Activated T-helper 1 cell treated with Interleukin-2 at 50 U/mL for 16 hours (primary cell): ENCODE results near the gene TMEFF2.
"Not testable (repeated sequence)": the region's sequence is repeated elsewhere in the genome, so short reads cannot be mapped to it uniquely, and the experiment has no call there.

ENCODE experiments used
- DNase-seq: peaks from one replicate; pipeline ENCODE4 v3.0.0-alpha.2; 2020; ENCODE audit warnings: low read depth

The TMEFF2 gene

DNA sequence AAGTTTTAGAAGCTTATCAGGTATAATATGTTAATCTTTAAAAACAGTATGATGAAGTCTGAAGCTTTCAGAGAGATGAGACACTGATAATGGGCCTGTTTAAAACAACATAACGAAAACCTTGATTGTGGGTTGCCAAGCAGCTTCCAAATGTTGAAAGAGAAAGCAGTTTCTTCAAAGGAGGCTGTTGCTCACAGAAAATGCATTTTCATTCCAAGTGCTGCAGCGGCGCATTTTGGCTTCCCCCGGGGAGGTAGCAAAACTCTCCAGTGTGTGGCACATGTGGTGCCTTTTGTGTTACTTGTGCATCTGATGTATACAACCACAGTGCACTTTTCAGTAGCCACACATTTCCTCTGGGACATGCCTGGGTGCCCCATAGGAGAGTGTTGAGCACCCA lies 66.1 kb downstream of the TMEFF2 start:
- DNase-seq = no peak

DNA sequence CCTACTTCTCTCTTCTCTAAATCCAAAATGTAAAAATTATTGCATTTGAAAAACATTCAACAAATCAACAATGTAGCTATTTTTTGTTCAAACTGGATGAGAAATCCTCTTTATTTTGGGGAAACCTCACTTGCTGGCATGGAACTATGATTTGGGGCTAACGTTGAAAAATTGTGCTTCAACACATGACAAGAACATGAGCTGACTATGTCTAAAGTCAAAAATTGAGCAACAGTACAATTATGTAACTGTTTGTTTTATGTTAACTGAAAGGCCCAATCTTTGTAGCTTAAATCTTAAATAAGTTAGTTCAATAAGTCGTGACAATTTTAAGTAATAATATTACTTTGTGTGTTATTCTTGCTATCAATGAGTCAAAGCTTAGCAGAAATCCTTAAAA lies 67.3 kb downstream of the TMEFF2 start:
- no peak for DNase-seq

DNA sequence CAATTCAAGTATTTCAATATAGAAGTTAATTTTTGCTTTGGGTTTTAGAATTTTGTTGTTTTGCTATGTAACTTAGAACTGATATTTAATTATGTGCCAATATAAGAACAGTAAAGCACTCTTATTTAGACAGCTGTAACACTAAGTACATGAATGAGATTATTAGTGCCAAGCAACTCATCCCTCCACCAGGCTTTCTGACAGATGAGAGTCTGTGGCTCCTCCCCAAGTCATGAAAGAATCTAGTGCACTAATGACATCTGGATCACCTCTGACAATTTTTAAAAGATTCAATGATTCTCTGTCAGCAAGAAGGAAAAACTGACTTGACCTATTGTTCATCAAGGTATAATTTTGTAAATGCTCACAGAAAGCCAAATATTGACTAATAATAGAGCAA lies 67.8 kb downstream of the TMEFF2 start:
- DNase-seq = no peak

DNA sequence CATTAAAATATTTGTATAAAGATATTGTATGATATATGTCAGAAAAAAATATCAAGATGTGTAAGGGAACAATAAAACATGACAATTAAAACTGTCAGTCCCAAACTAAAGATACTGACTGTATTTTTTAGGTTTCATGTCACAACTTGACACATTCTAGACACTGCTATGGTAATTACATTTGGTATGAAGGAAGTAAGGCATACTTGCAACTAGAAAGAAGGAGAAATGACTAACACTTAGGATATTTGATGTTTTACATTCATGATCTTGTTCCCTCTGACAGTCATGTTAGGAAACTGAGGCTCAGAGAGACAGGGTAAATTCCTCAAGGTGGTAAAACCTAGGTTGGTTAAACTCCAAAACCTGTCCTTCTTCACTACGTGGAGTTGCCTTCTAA lies 68.3 kb downstream of the TMEFF2 start:
- DNase-seq = no peak

DNA sequence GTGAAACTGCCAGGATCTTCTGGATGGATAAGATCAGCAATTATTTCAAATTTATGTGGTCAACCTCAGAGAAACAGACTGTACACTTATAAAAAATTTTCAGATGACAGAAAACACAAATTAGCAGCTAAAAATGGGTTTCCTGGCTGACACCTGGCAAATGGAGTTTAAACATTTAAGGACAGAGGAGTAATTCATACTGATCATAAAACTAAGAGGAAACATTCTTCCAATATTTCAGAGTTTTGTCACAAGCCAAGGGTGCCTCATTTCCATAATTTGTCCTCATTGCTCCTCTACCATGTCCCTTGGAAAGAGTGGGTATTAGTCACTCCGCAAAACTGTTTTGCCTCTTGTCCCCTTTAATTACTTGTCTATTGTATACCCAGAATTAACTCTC lies 70.2 kb downstream of the TMEFF2 start:
- DNase-seq = no peak

DNA sequence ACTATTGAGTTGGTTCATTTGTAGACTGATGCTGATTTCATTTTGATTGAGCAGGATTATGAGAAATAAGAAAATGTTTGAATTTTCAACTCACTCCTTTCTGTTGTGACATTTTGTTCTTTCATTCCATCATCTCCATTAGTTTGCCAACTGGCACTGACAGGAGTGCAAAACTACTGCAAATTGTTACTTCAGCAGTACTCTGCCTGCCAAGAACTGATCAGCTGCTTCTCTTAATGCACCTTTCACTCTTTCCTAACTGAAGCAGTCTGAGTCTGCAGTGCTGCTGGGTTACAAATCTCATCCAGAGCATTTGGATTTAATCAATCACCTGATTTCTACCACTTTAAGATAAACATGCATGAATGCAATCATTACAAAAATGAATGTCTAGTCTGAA lies 70.9 kb downstream of the TMEFF2 start:
- DNase-seq = no peak

DNA sequence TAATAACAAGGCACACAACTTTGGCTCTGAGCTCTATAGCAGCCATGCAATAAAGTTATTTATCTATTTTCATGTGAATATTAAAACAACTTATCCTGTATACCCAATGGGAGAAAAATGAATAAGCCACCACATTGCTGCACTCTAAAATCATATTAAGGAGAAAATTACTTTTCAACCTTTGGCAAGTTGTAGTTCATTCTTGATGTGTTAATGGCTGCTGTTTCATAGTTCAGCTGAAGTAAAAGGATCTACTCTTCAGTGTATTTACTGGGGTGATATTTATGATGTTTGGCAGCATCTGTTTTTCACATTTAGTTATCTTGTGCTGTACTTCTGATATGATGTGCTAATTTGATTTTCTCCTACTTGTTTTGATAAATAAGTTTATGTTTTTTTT lies 71.8 kb downstream of the TMEFF2 start:
- DNase-seq = no peak

DNA sequence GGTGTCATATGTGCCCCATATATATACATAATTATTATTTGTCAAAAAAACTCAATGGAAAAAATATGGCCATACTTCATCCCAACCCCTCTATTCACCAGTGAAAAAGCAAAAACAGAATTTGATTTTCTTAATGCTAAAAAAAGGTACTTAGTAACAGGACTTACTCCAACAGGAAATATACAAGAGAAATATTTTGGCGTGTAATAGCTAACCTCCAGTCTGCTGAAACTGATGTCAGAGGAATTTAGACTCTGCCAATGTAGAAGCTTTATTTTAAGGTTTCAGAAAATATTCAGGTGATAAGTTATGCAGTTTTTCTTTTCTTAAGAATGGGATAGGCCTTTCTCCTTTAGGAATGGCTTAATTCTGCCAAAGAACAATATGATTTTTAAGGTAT lies 72.6 kb downstream of the TMEFF2 start:
- DNase-seq = no peak

DNA sequence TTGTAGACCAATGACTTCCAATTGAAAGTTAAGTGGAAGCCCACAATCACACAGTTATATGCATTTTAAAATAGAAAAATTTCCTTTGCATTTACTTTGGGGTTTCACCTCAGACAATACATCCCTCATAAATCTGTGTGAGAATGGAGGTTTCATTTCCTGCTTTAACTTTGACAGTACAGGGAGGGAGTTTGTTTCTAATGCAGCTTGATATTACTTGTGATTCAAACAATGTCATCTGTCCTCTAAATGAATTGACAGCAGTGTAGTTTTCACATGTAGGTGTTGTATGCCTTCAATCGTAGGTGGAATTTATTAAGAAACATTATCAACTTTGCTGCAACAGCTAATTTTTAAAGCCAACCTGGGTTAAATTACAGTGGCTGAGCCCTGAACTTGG lies 75.2 kb downstream of the TMEFF2 start:
- no peak for DNase-seq

DNA sequence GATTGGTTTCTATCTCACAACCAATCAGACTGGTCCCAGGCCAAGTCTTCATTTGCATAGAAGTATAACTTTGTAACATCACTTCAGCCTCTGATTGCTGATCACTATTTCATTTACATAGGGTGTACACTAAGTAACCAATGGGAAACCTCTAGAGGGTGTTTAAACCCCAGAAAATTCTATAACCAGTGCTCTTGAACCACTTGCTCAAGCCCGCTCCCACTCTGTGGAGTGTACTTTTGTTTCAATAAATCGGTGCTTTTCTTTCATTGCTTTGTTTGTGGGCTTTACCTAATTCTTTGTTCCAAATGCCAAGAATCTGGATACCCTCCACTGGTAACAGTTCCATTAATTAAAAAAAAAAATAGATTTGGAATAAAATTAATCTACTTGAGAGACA lies 77.0 kb downstream of the TMEFF2 start:
- DNase-seq = no peak

DNA sequence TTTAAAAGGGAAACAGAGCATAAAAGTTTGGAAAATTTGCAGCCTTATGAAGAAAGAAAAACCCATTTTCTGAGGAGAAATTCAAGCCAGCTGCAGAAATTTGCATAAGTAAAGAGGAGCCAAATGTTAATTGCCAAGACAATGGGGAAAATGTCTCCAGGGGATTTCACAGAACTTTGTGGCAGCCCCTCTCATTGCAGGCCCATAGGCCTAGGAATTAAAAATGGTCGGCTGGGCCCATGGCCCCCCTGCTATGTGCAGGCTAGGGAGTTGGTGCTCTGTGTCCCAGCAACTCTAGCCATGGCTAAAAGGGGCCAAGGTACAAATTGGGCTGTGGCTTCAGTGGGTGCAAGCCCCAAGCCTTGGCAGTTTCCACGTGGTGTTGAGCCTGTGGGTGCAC lies 83.2 kb downstream of the TMEFF2 start:
- DNase-seq = not testable (repeated sequence)

DNA sequence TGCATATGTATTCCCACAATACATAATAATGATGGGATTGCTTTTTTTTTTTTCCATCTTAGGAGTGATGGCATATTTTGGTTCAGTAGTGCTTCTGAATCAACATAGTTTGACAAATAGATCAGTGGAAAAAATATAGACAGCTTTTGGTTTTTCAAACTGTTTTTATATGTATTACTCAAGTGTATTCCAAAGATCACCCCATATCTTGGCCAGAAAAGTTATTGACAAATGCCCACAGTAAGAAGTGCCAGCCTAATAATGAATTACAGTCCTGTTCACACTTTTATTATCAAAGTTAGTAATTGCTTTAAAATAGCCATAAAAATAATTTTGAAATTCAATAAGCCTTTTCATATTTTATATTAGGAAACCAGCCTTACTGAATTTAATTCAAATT lies 95.0 kb downstream of the TMEFF2 start:
- no peak for DNase-seq

DNA sequence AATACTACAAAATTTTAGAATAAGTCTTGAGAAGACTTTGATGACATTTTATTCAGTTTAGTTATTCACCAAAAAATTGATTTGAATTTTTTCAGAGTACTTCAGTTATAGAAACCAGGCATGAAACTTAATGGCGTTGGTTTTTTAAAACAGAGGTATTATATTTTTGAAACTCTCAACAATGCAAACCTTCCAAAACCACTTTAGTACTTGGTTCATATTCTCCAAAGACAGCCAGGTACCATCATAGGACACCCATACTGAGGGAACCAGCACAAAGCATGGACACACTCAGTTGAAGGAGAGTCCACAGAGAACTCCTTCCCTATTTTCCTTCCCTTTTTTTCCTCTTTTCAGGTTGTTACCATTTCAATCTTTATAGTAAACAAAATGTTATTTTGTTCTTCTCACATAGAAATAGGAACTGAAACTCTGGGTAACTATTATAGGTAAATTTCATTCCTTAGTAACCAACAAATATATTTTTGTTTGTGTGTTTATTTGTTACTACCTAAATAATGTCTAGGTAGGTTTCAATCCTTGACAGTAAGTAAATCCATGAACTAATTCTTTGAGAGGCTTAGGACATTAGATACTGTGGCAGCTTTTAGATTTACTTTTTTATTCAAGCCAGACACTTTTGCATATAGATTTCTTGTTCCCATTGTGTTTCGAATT lies 95.8 kb downstream of the TMEFF2 start:
- no peak for DNase-seq

DNA sequence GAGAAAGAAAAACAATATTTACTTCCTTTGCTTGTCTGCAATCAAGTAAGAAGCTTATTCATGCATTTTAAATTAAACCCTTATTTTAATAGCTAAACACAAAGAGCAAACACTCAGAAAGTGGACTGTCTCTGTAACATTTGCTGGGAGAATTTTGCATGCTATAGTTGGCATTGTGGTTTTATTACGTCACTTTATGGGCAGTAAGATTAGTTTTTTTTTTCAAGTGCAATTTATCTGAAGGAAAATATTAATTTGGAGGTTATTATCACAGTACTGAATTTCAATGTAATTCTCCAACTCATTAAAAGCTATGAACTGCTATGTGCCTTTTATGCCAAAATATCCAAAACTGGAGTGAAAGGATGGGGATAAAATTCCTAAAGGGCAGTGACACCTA lies 103.3 kb downstream of the TMEFF2 start:
- DNase-seq = no peak

DNA sequence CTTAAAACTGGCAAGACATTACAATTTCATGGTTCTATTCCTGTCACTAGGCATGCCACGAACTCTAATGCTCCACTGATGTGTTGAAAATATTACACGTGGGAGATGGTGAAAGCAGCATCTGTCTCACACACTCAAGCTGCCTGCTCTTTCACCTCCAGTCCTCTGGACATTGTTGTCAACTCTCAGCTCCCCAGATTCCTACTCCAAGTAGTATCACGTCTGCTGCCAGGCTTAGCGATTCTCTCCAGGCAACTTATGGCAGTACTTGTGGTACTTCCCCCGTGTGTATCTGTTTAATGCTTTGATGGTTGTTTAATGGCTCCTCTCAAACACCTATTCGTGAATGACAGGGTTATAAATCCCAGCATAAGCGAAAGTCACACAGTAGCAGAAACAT lies 103.8 kb downstream of the TMEFF2 start:
- no peak for DNase-seq

DNA sequence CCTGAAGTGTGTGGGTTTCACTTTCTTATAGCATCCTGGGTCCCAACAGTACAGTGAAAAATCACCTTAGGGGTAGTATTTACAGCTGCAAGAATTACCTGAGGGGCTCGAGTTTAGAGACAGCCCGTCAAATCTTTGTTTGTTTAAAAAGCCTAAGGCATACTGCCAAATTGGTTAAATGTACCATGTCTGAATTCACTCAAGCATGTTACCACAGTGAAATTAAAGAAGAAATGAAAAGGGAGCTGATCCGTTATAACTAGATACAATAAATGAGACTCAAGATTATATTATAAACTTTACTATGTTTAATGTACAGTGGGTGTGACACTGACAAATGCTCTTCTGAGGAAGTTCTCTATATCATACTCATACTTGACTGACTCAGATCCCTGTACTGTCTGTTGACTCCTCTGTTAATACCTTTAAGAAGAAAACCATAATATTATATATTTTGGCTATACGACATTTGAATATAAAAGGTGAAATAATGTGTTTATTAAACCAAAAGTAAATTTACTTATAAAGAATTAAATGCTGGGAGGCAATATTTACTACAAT lies 107.3 kb downstream of the TMEFF2 start:
- no peak for DNase-seq

DNA sequence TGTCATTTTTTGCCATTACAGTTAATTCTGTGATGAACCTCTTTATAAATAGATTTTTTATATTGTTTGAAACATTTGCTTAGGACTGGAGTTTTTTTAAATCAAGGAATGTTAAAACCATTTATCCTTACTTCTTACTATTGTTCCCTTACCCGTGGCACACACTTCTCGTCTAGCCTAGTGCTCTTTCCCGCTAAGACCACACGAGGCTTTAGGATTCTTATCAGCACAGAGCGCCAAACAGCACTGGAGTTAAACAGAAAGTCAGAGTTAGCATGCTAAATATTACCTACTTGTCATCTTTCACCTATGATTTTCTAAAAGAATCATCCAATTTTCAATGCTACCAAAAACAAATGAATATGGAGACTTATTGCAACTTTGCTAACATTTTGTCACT lies 112.6 kb downstream of the TMEFF2 start:
- DNase-seq = no peak

DNA sequence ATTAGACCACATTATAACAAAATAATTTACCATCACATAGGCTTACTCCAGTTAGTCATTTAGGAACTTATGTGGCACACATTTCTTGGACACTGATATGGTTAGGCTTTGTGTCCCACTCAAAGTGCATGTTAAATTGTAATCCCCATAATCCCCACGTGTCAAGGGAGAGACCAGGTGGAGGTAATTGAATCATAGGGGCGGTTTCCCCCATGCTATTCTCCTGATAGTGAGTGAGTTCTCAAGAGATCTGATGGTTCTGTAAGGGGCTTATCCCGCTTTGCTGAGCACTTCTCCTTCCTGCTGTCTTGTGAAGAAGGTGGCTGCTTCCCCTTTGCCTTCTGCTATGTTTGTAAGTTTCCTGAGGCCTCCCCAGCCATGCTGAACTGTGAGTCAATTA lies 114.6 kb downstream of the TMEFF2 start:
- not testable (repeated sequence) for DNase-seq

DNA sequence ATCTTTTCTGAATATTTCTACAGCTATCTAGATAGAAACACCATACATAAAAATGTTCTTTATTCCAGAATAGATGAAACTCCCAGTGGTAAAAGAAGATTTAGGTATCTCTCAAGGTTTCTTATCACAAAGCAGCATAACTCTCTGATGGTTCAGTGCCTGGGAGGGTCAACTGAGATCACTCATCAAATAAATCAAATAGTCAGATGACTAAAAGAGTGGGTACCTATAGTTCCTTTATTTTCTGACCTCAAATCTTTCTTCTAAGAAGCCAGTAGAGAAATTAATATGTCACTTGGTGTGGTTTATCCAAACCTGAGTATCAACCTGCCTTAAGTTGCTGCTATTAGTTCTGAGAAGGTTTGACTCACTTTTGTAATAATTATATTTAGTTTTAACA lies 120.9 kb downstream of the TMEFF2 start:
- no peak for DNase-seq

DNA sequence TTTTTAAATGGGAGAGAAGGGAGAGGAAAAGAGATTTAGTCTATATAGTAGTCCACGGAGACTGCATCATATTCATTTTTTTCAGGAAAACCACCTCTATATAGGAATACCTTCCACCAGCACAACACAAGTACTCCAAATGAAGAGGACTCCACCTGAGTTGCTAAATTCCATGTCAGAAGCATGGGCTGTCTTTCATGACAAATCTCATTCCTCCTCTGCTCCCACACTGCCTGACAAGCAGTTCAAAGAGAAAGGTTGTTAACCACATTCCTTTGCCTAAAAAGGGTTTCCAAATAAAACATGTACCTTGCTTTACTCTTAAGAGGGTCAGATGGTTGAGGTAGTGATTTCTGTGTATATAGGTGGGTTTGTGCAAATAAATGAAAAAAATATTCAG lies 122.0 kb downstream of the TMEFF2 start:
- no peak for DNase-seq

DNA sequence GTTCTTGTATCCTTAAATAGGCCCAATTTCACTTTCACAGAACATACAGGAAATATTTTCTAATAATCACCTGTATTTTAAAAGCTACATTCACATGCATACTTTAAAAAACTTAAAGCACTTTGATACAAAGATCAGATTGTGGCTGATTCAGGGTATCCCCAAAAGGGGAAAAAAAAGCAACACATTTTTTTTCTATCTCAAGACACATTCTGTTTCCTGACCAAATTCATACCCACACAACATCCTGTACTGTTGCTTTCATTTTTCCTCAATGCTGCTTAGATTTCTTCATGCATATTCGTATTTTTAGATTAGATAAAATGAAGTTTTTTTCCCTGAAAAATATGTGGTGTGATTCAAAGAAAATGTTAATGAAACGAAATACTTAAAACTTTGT lies 122.5 kb downstream of the TMEFF2 start:
- DNase-seq = no peak

DNA sequence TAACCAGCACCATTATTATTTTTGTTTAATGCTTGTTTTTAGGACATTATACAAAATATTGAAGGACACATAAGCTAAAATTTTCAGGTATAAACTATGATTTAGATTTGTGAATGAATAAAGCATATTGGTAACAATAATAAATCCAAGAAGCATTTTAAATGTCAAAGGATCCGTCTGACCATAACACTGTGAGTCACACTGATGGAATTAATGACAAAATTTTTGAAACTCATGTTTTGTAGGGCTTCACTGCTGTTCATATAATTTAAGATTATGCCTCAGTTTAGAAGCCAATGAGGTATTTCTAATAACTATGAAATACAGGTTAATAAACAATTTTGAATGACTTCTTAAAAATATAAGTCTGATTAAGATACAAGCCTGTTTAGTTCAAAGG lies 124.6 kb downstream of the TMEFF2 start:
- DNase-seq = no peak

DNA sequence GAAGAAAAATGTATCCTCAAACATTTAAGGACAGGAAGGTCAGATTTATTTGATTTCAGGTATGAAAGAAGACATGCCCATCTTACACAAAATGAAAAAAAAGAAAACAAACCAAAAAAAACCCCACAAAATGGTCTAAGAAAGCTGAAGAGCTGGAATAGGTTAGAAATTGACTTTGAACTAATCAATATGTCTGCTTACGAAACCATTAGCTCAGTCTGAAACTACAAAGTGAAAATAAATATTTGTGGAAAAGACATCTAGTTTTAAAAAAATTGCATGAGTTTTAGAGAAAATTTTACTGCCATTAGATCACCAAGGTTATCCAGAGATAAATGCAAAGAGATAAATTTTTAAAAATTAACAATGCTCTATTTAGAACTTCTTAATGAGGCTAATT lies 125.3 kb downstream of the TMEFF2 start:
- no peak for DNase-seq

DNA sequence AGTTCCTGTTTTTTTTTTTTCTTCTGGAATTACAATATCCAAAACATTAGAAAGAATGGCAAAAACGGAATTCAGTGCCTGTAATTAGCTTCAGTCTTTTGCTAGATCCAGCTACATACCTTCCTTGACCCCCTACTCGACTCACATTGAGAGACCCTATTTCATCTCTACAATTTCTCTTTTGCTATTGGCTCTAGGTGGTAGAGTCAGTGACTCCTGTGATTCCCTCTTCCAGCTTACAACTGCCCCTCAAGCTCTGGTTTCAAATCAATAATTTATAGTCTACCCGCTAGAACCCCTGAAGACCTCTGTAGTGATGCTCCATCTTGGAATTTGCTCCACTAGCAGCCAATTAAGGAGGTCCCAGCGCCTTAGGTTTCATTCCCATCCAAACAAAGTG lies 125.8 kb downstream of the TMEFF2 start:
- DNase-seq = no peak

DNA sequence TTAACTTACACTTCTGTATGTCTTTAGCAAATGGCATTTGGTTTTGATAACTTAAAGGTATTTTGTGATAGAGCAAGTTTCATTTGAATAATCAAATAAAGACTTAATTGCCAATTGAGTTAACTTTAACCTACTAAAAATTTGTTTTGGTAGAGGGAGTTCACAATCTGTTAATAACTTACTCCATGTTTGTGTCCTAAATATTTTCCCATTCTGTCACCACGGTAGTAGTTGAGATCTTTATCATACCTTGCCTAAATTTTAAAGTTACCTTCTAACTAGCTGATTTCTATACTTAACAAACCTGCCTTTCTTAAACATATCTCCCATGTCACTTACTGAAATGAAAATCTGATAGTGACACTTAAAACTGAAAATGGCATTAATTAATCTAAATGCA lies 127.1 kb downstream of the TMEFF2 start:
- DNase-seq = no peak
